T-cell (primary cell): ENCODE data around the gene PCBP3. TPM values are rescaled to one million over a fixed set of nuclear protein-coding genes. Genes with fewer than 3 reads are reported as not detected.

ENCODE experiments used
- ATAC-seq, 4 experiments: fragments of 200-7000 bp in 3 of 4; fragments of 150-1000 bp in 1 of 4; cut with Tn5 transposase; replicated peaks in 1 of 4; 1 replicate in 3 of 4; 2 replicates in 1 of 4; pipeline ENCODE4 v1.10.0; 2021; ENCODE audit warnings: moderate library complexity in 3 of 4, mild to moderate bottlenecking in 2 of 4, moderate number of reproducible peaks in 1 of 4
- CTCF ChIA-PET, 2 donors: fragments of 300-600 bp; sonication (Branson Sonifier 250); formaldehyde crosslinking; loops; one replicate each; lab custom pipeline; 2022; ENCODE audit warnings: antibody characterized with exemption in 2 of 2; lab: Charles Lee
- POLR2A ChIA-PET, 2 donors: fragments of 300-600 bp; sonication (Branson Sonifier 250); formaldehyde crosslinking; loops; one replicate each; lab custom pipeline; 2022; ENCODE audit warnings: antibody characterized with exemption in 2 of 2; lab: Charles Lee
- DNase-seq, 35 experiments: peaks; one replicate each; pipeline versions ENCODE4 v3.0.0 to v3.0.0-alpha.2; 2013 to 2023
- H3K27ac ChIP-seq: one replicate; pipeline ENCODE4 v1.5.1; 2013; ENCODE audit warnings: low read length
- H3K27me3 ChIP-seq, 2 experiments: replicated peaks in 1 of 2; 1 replicate in 1 of 2; 2 replicates in 1 of 2; pipeline versions ENCODE4 v1.6.1 to v1.7.0; 2013; ENCODE audit warnings: low read length in 1 of 2, mixed read lengths in 1 of 2; ENCODE audit not compliant: control insufficient read depth in 2 of 2, insufficient read depth in 2 of 2; ENCODE audit errors: extremely low read depth in 1 of 2
- H3K36me3 ChIP-seq, 2 donors: 1 replicate in 1 of 2; 2 replicates in 1 of 2; pipeline versions ENCODE4 v1.6.1 to v1.7.0; 2013; ENCODE audit warnings: low read length in 1 of 2; ENCODE audit not compliant: control insufficient read depth in 2 of 2, insufficient read depth in 1 of 2; ENCODE audit errors: extremely low read depth in 1 of 2
- H3K4me1 ChIP-seq, 2 experiments: 1 replicate in 1 of 2; 2 replicates in 1 of 2; pipeline versions ENCODE4 v1.6.1 to v1.7.0; 2013; ENCODE audit warnings: low read length in 2 of 2, mixed read lengths in 1 of 2; ENCODE audit not compliant: insufficient read depth in 2 of 2, control insufficient read depth in 1 of 2; ENCODE audit errors: extremely low read depth in 1 of 2
- H3K4me3 ChIP-seq, 2 donors: 1 replicate in 1 of 2; 2 replicates in 1 of 2; pipeline versions ENCODE4 v1.5.1 to v1.7.0; 2013; ENCODE audit warnings: mild to moderate bottlenecking in 2 of 2, low read length in 1 of 2, moderate library complexity in 1 of 2; ENCODE audit not compliant: control insufficient read depth in 1 of 2; ENCODE audit errors: extremely low read depth in 1 of 2
- H3K9me3 ChIP-seq: 2 replicates; pipeline ENCODE4 v1.7.0; 2013
- H3K27ac Mint-ChIP-seq, 2 donors: one replicate each; pipeline ENCODE4 v1.8.0; 2020 to 2021; ENCODE audit warnings: mild to moderate bottlenecking in 2 of 2, mixed read lengths in 2 of 2
- H3K27me3 Mint-ChIP-seq, 2 donors: one replicate each; pipeline ENCODE4 v1.8.0; 2021 to 2022; ENCODE audit warnings: mixed read lengths in 2 of 2
- H3K36me3 Mint-ChIP-seq: one replicate; pipeline ENCODE4 v1.8.0; 2021; ENCODE audit warnings: mixed read lengths
- H3K4me1 Mint-ChIP-seq, 3 donors: one replicate each; pipeline ENCODE4 v1.8.0; 2020 to 2022; ENCODE audit warnings: mixed read lengths in 3 of 3, mild to moderate bottlenecking in 1 of 3
- H3K4me3 Mint-ChIP-seq, 3 donors: one replicate each; pipeline ENCODE4 v1.8.0; 2020 to 2022; ENCODE audit warnings: mild to moderate bottlenecking in 3 of 3, mixed read lengths in 3 of 3, moderate library complexity in 3 of 3
- H3K9me3 Mint-ChIP-seq, 3 donors: one replicate each; pipeline ENCODE4 v1.8.0; 2020 to 2022; ENCODE audit warnings: mixed read lengths in 3 of 3
- WGBS: methylation state at CpG from one replicate; pipeline ENCODE4 v1.1.5; 2013; ENCODE audit warnings: missing lambda C conversion rate; ENCODE audit not compliant: insufficient coverage; 5-methylcytosine and 5-hydroxymethylcytosine counted together
- total RNA-seq, 35 experiments: library from RNA in 6 of 35; stranded (reverse) in 6 of 35; fragments of 120-200 nt in 1 of 35; gene quantifications; one replicate each; pipeline versions ENCODE4 v1.2.1 to v1.2.4 and lab custom pipeline; 2013 to 2026

The PCBP3 gene
- total RNA-seq, 5 donors from 2014 or later (not counting 1 experiment from before 2014, with no cell fraction given) = 1.5 to 4.2 (median 2.8) TPM

DNA sequence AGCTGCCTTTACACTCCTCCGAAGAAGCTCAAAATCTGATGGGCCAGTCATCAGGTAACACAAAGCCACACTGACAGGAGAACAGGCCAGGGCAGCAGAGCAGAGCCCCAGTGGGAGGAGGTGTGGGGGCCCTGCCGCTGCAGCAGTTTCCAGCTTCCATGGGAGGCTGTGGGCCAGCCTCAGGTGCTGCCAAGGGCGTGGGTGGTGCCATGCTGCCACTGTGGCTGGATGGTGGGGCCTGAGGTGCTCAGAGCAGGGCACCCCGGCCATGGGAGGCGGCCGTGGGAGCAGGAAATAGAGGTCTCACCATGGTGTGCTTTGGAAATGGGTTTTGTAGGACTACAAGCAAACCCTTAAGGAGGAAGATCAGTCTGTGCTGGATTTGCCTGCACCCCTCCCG lies 287.3 kb downstream of the PCBP3 start:
- no peaks in the 10 kb centered on the region for H3K36me3 Mint-ChIP-seq
- Histone ChIP-seq H3K9me3 (no peaks in the 10 kb centered on the region), H3K27me3 (peaks cover 0 to 35% of the 10 kb centered on the region in 2 experiments), H3K4me3 (no peak overlapping the region), H3K27ac (no peak overlapping the region), H3K36me3 (peaks cover 0 to 4% of the 10 kb centered on the region in 2 donors), H3K4me1 (peaks cover 0 to 6% of the 10 kb centered on the region in 2 experiments)
- no peak overlapping the region for H3K4me3 Mint-ChIP-seq
- peaks cover 13 to 15% (median 13%) of the 10 kb centered on the region in 3 donors for H3K4me1 Mint-ChIP-seq
- H3K9me3 Mint-ChIP-seq = no peaks in the 10 kb centered on the region
- no peak for ATAC-seq
- POLR2A ChIA-PET = no interaction called here
- peaks cover 0 to 5% of the 10 kb centered on the region in 2 donors for H3K27me3 Mint-ChIP-seq
- CTCF ChIA-PET = no interaction called here
- DNase-seq = no peak
- 73% methylated on average over 7 of the region's 7 CpGs for WGBS
- no peak overlapping the region for H3K27ac Mint-ChIP-seq

DNA sequence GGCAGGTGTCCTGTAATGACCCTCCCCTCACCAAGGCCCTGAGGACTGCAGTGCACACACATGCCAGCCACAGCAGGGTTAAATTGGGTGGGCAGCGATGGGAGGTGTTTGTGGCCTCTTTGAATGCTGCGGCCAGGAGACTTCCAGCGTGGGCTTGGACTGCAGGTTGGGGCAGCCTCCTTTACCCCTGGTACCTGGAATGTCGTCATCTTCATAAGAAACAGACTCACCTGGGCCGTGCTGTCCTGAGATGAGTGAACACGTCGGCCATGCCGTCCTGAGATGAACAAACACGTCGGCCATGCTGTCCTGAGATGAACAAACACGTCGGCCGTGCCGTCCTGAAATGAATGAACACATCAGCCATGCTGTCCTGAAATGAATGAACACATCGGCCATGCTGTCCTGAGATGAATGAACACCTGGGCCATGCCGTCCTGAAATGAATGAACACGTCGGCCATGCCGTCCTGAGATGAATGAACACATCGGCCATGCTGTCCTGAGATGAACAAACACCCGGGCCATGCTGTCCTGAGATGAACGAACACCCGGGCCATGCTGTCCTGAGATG lies 288.0 kb downstream of the PCBP3 start:
- peaks cover 0 to 8% of the 10 kb centered on the region in 2 donors for H3K36me3 ChIP-seq
- WGBS = 57% methylated on average over 21 of the region's 23 CpGs
- peaks cover 0 to 5% of the 10 kb centered on the region in 2 donors for H3K27me3 Mint-ChIP-seq
- H3K9me3 ChIP-seq = no peaks in the 10 kb centered on the region
- no peak for DNase-seq
- no peak overlapping the region for H3K4me3 ChIP-seq
- no peak overlapping the region for H3K4me3 Mint-ChIP-seq
- peaks cover 0 to 6% of the 10 kb centered on the region in 2 experiments for H3K4me1 ChIP-seq
- no peak overlapping the region for H3K27ac Mint-ChIP-seq
- peaks cover 0 to 35% of the 10 kb centered on the region in 2 experiments for H3K27me3 ChIP-seq
- ChIA-PET CTCF (no interaction called here), POLR2A (no interaction called here)
- ATAC-seq = no peak
- H3K36me3 Mint-ChIP-seq = no peaks in the 10 kb centered on the region
- no peak overlapping the region for H3K27ac ChIP-seq
- H3K4me1 Mint-ChIP-seq = peaks cover 12 to 13% (median 12%) of the 10 kb centered on the region in 3 donors
- H3K9me3 Mint-ChIP-seq = no peaks in the 10 kb centered on the region

DNA sequence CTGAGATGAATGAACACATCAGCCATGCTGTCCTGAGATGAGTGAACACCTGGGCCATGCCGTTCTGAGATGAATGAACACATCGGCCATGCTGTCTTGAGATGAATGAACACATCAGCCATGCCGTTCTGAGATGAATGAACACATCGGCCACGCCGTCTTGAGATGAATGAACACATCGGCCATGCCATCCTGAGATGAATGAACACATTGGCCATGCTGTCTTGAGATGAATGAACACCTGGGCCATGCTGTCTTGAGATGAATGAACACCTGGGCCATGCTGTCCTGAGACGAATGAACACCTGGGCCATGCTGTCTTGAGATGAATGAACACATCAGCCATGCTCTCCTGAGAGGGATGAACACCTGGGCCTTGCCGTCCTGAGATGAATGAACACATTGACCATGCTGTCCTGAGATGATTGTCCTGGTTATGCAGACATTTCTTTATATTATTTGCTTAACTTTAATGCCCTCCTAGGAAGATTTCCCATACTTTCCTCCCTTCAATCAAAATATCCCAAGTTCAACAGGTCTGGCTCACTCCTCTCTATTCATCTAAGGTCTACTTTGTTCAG lies 289.5 kb downstream of the PCBP3 start:
- CTCF ChIA-PET = no interaction called here
- Mint-ChIP-seq H3K4me1 (peaks cover 3 to 7% (median 5%) of the 10 kb centered on the region in 3 donors), H3K27ac (no peak overlapping the region), H3K4me3 (no peak overlapping the region), H3K9me3 (no peaks in the 10 kb centered on the region), H3K27me3 (peaks cover 0 to 5% of the 10 kb centered on the region in 2 donors), H3K36me3 (no peaks in the 10 kb centered on the region)
- no peak for DNase-seq
- Histone ChIP-seq H3K9me3 (no peaks in the 10 kb centered on the region), H3K4me1 (no peaks in the 10 kb centered on the region), H3K36me3 (peaks cover 0 to 8% of the 10 kb centered on the region in 2 donors), H3K4me3 (no peak overlapping the region), H3K27ac (no peak overlapping the region), H3K27me3 (peaks cover 0 to 40% of the 10 kb centered on the region in 2 experiments)
- POLR2A ChIA-PET = no interaction called here
- ATAC-seq = no peak
- WGBS = 42% methylated on average over 7 of the region's 9 CpGs

DNA sequence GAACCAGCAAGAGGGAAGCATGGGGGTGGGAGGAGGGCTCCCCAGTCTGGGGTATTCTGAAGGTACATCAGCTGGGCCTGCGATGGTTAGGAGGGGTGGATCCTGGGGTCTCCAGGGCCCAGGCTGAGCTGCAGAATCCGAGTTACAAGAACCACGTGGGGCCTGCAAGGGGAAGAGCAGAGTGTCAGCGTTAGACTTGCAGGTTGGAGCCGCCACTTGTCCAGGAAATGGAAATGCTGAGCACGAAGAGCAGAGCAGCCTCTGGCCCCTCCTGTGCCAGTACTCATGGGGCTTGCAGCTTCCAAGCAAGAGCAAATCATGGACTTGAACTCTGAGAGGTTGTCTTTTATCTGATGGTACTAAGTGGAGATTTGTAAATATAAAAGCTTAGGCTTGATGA lies 290.6 kb downstream of the PCBP3 start:
- no peaks in the 10 kb centered on the region for H3K4me1 ChIP-seq
- Mint-ChIP-seq H3K4me1 (peaks cover 2 to 7% (median 6%) of the 10 kb centered on the region in 3 donors), H3K27me3 (peaks cover 0 to 5% of the 10 kb centered on the region in 2 donors), H3K4me3 (no peak overlapping the region), H3K9me3 (no peaks in the 10 kb centered on the region), H3K27ac (no peak overlapping the region), H3K36me3 (no peaks in the 10 kb centered on the region)
- H3K4me3 ChIP-seq = no peak overlapping the region
- ATAC-seq (no peak), DNase-seq (no peak)
- CTCF ChIA-PET = no interaction called here
- H3K27ac ChIP-seq = no peak overlapping the region
- peaks cover 0 to 37% of the 10 kb centered on the region in 2 experiments for H3K27me3 ChIP-seq
- POLR2A ChIA-PET = no interaction called here
- 49% methylated on average over 6 of the region's 6 CpGs for WGBS
- peaks cover 0 to 8% of the 10 kb centered on the region in 2 donors for H3K36me3 ChIP-seq
- no peaks in the 10 kb centered on the region for H3K9me3 ChIP-seq

DNA sequence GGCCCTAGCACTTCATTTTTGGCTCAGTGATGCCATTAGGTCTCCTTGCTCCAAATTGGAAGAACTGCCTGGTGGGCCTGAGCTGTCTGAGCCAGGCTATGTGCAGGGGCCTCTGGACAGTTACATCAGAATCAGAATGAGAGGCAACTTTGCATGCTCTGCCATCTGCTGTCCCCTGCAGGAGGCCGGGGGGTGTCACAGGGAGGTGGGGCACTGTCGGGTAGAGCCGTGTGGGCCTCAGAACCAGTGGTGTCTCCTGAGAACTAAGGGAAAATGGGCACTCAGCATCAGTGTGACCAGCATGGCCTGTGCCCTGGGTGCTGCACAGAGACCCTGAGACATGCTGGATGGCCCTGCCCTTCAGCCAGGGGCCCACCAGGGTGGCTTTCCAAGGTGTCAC lies 291.0 kb downstream of the PCBP3 start:
- ATAC-seq (no peak), DNase-seq (no peak)
- Mint-ChIP-seq H3K27me3 (peaks cover 0 to 5% of the 10 kb centered on the region in 2 donors), H3K4me3 (no peak overlapping the region), H3K27ac (no peak overlapping the region), H3K4me1 (peaks cover 2 to 7% (median 6%) of the 10 kb centered on the region in 3 donors), H3K36me3 (no peaks in the 10 kb centered on the region), H3K9me3 (no peaks in the 10 kb centered on the region)
- CTCF ChIA-PET = no interaction called here
- POLR2A ChIA-PET = no interaction called here
- Histone ChIP-seq H3K9me3 (no peaks in the 10 kb centered on the region), H3K4me1 (no peaks in the 10 kb centered on the region), H3K36me3 (peaks cover 0 to 8% of the 10 kb centered on the region in 2 donors), H3K4me3 (no peak overlapping the region), H3K27me3 (peaks cover 0 to 35% of the 10 kb centered on the region in 2 experiments), H3K27ac (no peak overlapping the region)
- WGBS = 73% methylated on average over 3 of the region's 3 CpGs

DNA sequence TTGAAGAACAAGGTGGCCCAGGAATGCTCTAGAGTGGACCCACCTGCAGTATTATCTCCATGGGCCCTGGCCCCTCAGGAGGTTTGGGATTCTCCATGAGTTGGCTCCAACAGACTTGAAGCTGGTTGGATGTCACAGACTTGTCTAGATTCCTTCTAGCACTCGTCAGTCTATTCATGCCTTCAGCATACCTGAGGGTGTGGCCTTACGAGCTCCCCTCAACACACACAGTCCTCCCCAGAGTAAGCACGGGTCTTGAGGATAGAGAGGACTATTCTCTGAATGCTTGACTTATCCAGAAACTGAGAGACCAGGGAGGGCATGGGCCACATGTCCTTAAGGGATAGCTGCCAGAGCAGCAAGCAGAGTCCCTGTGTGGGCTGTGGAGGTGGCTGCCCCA lies 292.1 kb downstream of the PCBP3 start:
- no peak for ATAC-seq

More for the DNA sequence above, 292.1 kb downstream of the PCBP3 start:
- peaks cover 0 to 11% of the 10 kb centered on the region in 2 donors for H3K36me3 ChIP-seq
- peaks cover 2 to 7% (median 6%) of the 10 kb centered on the region in 3 donors for H3K4me1 Mint-ChIP-seq
- no peak overlapping the region for H3K4me3 Mint-ChIP-seq
- peaks cover 0 to 5% of the 10 kb centered on the region in 2 donors for H3K27me3 Mint-ChIP-seq
- no peak overlapping the region for H3K4me3 ChIP-seq
- no CpG with 5 or more reads among the region's 3 CpGs for WGBS
- peaks cover 0 to 35% of the 10 kb centered on the region in 2 experiments for H3K27me3 ChIP-seq
- no peak overlapping the region for H3K27ac ChIP-seq
- H3K36me3 Mint-ChIP-seq = no peaks in the 10 kb centered on the region
- H3K4me1 ChIP-seq = no peaks in the 10 kb centered on the region
- no peaks in the 10 kb centered on the region for H3K9me3 ChIP-seq
- H3K27ac Mint-ChIP-seq = no peak overlapping the region
- no peak for DNase-seq
- no peaks in the 10 kb centered on the region for H3K9me3 Mint-ChIP-seq
- CTCF ChIA-PET = no interaction called here
- POLR2A ChIA-PET = no interaction called here
